Activated T-cell treated with anti-CD3 and anti-CD28 coated beads, Interleukin-2, amount 50 U/mL, for 1 hour (primary cell): ENCODE results near the gene CHRNA4.
"Not testable (repeated sequence)": the region's sequence is repeated elsewhere in the genome, so short reads cannot be mapped to it uniquely, and the experiment has no call there.

ENCODE experiments used
- DNase-seq: peaks from one replicate; pipeline ENCODE4 v3.0.0-alpha.2; 2020

Gene CHRNA4

DNA sequence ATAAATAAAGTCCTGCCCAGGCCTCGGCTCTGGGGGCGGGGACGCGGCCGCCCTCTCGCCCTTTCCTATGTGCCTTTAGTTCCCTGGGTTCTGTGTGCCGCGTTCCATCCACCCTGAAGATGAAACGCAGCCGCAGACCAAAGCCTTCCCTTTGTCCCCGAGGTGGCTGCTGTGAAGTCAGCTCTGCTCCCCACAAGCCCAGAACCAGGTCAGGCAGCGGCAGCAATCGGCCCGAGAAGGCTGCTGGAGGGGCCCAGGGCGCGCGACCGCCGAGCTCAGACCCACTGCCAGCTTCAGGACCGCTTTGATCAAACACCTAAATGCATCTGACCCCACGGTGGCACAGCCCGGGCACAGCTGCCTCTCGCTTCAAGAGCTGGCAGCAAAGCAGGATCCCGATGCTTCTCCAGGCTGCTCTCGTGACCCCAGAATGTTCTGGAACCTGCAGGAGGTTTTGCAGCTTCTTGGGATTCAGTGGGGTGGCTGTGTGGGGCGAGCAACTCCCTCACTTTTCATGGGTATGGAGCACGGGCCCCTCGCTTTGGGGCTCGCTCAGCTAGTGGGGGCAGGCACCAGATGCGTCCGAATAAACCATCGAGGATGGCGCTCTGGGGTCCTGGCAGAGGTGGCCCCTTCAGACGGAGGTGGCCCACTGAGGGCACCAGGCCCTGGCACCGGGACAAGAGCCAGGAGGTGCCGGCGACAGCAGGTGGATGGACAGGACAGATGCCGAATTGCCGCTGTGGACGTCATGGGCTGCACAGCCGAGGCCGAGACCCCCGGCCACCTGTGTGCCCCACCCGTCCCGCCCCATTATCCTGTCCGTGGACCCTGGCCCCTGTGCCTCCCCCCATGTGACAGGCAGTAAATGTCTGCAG is 13.0 kb downstream of the CHRNA4 start:
- no peak for DNase-seq

GRCh38 chr20:63347081-63347741 is 13.9 kb downstream of the CHRNA4 start:
- DNase-seq, result no peak

DNA sequence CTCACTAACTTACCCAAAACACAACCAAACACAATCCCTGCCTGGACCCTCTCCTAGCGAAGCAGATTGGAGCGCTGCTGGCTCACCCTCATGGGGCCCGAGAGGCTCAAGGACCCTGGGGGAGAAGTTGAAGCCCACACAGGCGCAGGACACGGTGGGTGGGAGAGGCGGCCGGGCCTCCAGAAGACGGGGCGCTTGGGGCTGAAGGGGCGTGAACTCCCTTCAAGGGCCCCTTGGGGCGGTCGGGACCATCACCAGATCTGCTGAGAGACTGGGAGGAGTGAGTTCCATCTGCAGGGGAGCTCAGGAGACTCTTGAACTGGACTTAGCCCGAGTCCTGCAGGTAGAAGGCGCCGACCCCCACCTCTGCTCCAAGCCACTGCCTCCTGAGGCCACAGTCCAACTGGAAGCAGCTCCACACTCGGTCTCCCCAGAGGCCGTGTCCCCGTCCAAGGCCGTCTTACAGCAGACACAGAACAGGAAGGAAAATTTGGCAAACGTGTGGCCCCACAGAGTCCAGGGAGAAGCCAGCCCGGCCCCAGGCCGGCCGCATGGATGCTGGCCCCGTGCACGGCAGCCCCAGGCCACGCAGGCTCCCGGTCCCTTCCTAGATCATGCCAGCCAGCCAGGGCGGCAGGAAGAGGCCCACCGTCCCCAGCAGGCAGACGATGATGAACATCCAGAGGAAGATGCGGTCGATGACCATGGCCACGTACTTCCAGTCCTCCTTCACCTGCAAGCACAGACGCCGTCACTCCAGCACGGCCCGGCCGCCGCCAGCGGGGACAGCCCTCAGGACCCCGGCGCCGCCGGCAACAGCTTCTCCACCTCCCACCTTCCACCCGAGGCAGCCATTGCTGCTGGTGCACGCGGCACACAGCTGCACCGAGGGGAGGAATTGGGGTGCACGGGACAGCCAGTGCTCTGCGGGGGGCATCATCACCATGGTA is 14.7 kb downstream of the CHRNA4 start:
- DNase-seq, result no peak

DNA sequence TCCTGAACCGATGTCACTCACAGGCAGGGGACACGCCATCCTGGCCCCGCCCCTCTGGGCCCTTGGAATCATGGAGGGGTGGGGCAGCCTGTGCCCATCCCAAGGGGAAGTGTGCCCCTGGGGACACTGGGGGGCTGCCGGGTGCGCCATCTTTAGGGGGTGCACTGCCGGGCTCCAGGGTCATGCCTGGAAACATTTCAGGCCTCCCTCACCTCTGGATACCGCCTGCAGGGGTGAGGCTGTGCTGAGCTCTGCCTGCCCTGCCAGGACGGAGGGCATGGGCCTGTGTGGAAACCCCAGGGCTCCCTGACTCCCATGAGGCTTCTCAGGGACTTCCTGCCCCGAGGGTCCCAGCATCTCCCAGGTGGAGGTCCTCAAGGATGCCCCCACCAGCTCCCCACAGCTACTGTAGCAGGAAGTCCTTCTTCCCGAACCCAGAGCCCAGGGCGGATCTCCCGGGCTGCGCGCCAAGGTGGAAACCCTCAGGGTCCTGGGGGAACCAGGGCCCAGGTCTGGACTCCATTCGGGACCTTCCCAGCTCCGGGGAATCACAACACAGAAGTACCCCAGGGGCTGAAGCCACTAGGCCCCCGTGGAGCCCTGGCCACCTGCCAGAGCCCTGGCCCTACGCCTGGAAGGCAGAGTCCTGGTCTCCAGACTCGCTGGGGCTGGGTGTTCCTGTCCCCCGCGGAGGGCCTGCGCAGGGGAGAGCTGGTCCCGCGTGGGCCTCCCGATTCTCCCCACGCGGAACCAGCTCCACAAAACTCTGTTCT is 15.6 kb downstream of the CHRNA4 start:
- DNase-seq, result no peak

- DNase-seq, result no peak
Observed at GRCh38 chr20:63344616-63345327, 16.4 kb downstream of the CHRNA4 start.

GRCh38 chr20:63343460-63344445 is 17.4 kb downstream of the CHRNA4 start:
- no peak for DNase-seq

- DNase-seq, result no peak
Observed at GRCh38 chr20:63342561-63343459, 18.3 kb downstream of the CHRNA4 start.

GRCh38 chr20:63340158-63340688 is 20.9 kb downstream of the CHRNA4 start:
- not testable (repeated sequence) for DNase-seq

DNA sequence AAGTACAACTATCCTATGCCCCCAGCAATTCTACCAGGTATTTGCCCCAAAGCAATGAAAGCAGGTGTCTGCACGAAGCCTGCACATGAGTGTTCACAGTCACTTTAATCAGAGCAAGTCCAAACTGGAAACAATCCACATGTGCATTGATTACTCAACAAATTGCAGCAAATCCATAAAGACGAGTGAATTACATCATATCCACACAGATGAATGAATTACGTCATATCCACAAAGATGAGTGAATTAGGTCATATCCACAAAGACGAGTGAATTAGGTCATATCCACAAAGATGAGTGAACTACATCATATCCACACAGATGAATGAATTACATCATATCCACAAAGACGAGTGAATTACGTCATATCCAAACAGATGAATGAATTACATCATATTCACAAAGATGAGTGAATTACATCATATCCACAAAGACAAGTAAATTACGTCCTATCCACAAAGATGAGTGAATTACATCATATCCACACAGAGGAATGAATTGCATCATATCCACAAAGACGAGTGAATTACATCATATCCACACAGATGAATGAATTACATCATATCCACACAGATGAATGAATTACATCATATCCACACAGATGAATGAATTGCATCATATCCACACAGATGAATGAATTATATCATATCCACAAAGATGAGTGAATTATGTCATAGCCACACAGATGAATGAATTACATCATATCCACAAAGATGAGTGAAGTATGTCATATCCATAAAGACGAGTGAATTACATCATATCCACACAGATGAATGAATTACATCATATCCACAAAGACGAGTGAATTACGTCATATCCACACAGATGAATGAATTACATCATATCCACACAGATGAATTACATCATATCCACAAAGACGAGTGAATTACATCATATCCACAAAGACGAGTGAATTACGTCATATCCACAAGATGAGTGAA is 21.7 kb downstream of the CHRNA4 start:
- not testable (repeated sequence) for DNase-seq

GRCh38 chr20:63337786-63338420 is 23.2 kb downstream of the CHRNA4 start:
- no peak for DNase-seq

GRCh38 chr20:63336232-63336752 is 24.9 kb downstream of the CHRNA4 start:
- DNase-seq, result no peak

- no peak for DNase-seq
Observed at GRCh38 chr20:63335711-63336110, 25.4 kb downstream of the CHRNA4 start.

- DNase-seq, result not testable (repeated sequence)
Observed at GRCh38 chr20:63335060-63335459, 26.1 kb downstream of the CHRNA4 start.

- no peak for DNase-seq
Observed at GRCh38 chr20:63334356-63334755, 26.8 kb downstream of the CHRNA4 start.

- no peak for DNase-seq
Observed at GRCh38 chr20:63333241-63333836, 27.8 kb downstream of the CHRNA4 start.

DNA sequence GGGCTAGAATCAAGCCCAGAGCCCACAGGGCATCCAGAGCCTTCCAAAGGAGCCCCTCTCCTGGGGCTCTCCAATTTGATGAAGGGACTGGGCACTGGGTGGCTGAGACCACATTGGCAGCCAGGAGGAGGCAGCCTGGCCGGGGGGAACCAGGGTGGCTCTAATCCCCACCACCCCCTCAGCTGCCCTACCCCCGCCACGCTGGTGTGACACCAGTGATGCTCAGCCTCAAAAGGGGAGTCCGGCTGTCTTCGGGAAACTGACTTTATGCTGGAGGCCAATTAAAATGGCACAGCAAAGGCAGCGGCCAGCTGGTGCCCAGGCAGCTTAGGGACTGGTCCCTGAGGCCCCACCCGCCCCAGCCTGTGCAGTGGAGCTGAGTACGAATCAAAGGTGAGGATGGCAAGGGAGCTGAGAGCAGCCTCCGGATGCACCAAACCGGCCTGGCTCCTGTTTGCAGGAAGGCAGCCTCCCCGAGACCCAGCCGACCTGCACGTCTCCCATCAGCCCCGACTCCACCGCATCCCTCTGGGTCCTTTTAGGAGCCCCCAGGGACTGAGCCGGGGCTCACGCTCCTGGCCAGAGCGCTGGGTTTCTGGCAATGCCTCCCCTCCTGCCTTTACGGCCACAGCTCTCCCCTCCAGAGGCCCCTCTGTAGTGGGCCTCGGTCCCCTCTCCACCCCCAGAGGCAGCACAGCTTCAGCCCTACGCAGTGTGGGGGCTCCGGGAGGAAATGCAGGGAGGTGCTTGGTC is 28.5 kb downstream of the CHRNA4 start:
- no peak for DNase-seq
